KMS-11 (cell line): Measurements from ENCODE around the gene REPS1.
A peak's percentile ranks its signal among the peaks of the same experiment; 100 is the strongest.
"Not testable (repeated sequence)": the region's sequence is repeated elsewhere in the genome, so short reads cannot be mapped to it uniquely, and the experiment has no call there.

Experiments used
- H2AFZ ChIP-seq: fragments of 200-600 bp; sonication (generic); 2 replicates; pipeline ENCODE4 v1.6.1; 2016; ENCODE audit warnings: antibody characterized with exemption, mixed run types, low read depth
- H3K27ac ChIP-seq: fragments of 200-600 bp; sonication (generic); 2 replicates; pipeline ENCODE4 v1.6.1; 2016; ENCODE audit warnings: mild to moderate bottlenecking, mixed run types
- H3K27me3 ChIP-seq: fragments of 200-600 bp; sonication (generic); 2 replicates; pipeline ENCODE4 v1.6.1; 2017; ENCODE audit warnings: mild to moderate bottlenecking, low read depth, mixed run types, moderate library complexity; ENCODE audit not compliant: insufficient read depth
- H3K36me3 ChIP-seq: fragments of 200-600 bp; sonication (generic); 2 replicates; pipeline ENCODE4 v1.6.1; 2017; ENCODE audit warnings: mild to moderate bottlenecking, mixed run types; ENCODE audit not compliant: insufficient read depth
- H3K4me1 ChIP-seq: fragments of 200-600 bp; sonication (generic); 2 replicates; pipeline ENCODE4 v1.6.1; 2016; ENCODE audit warnings: mild to moderate bottlenecking, low read depth, mixed run types; ENCODE audit not compliant: poor library complexity, severe bottlenecking
- H3K4me2 ChIP-seq: fragments of 200-600 bp; sonication (generic); 2 replicates; pipeline ENCODE4 v1.7.0; 2016; ENCODE audit warnings: mild to moderate bottlenecking, mixed run types
- H3K4me3 ChIP-seq: fragments of 200-600 bp; sonication (generic); IDR thresholded peaks from 2 replicates; pipeline ENCODE4 v1.6.1; 2017; ENCODE audit warnings: low read depth, low read length, mixed read lengths; ENCODE audit not compliant: insufficient read depth
- H3K79me2 ChIP-seq: fragments of 200-600 bp; sonication (generic); 2 replicates; pipeline ENCODE4 v1.6.1; 2016; ENCODE audit warnings: low read depth, mixed run types; ENCODE audit not compliant: insufficient read depth
- H3K9ac ChIP-seq: fragments of 200-600 bp; sonication (generic); 2 replicates; pipeline ENCODE4 v1.6.1; 2016; ENCODE audit warnings: mild to moderate bottlenecking, mixed run types
- H4K20me1 ChIP-seq: fragments of 200-600 bp; sonication (generic); 2 replicates; pipeline ENCODE4 v1.6.1; 2016; ENCODE audit warnings: mild to moderate bottlenecking, mixed run types; ENCODE audit not compliant: insufficient read depth
- CTCF ChIP-seq: fragments of 200-600 bp; sonication (generic); conservative IDR thresholded peaks from 2 replicates; pipeline ENCODE4 v1.6.1; 2017; ENCODE audit warnings: low read depth, mild to moderate bottlenecking, antibody characterized with exemption, low read length, moderate library complexity, mixed read lengths

REPS1 gene

GRCh38 chr6:139028658-139029469, 40.8 kb upstream of the REPS1 start, which contains the start of gene ABRACL:
ABRACL (plus strand) TSS chr6:139028745; CDS start chr6:139034161, 5,416 bp downstream.
- H3K4me2 ChIP-seq, result peak within 1 kb of the TSS; percentile 76
- H3K27ac ChIP-seq, result peak within 1 kb of the TSS; percentile 54
- peak within 1 kb of the TSS; percentile 29 for H3K4me3 ChIP-seq
- H3K9ac ChIP-seq, result peak within 1 kb of the TSS; percentile 79
- H4K20me1 ChIP-seq, result no peaks in the 10 kb centered on the region
- no peaks in the 10 kb centered on the region for H3K36me3 ChIP-seq
- peak within 1 kb of the TSS; percentile 82 for H2AFZ ChIP-seq
- H3K27me3 ChIP-seq, result no peaks in the 10 kb centered on the region
- no peak for TF ChIP-seq CTCF
- H3K4me1 ChIP-seq, result peaks cover 11% of the 10 kb centered on the region
- peaks cover 11% of the 10 kb centered on the region; the same call in 1 of the 2 replicates for H3K79me2 ChIP-seq

GRCh38 chr6:139028215-139028657, 40.2 kb upstream of the REPS1 start:
- H3K9ac ChIP-seq, result peak overlapping the region; percentile 79
- no peaks in the 10 kb centered on the region for H4K20me1 ChIP-seq
- H2AFZ ChIP-seq, result peak overlapping the region; percentile 82
- no peaks in the 10 kb centered on the region for H3K27me3 ChIP-seq
- peaks cover 11% of the 10 kb centered on the region; the same call in 1 of the 2 replicates for H3K79me2 ChIP-seq
- H3K4me2 ChIP-seq, result peak overlapping the region; percentile 76
- H3K4me3 ChIP-seq, result peak overlapping the region; percentile 29
- TF ChIP-seq CTCF, result no peak
- peaks cover 11% of the 10 kb centered on the region for H3K4me1 ChIP-seq
- H3K27ac ChIP-seq, result peak overlapping the region; percentile 54
- no peaks in the 10 kb centered on the region for H3K36me3 ChIP-seq

GRCh38 chr6:139027620-139028182, 39.6 kb upstream of the REPS1 start:
- peak overlapping the region; percentile 82 for H2AFZ ChIP-seq
- H3K27ac ChIP-seq, result peak overlapping the region; percentile 54
- H4K20me1 ChIP-seq, result no peaks in the 10 kb centered on the region
- H3K4me3 ChIP-seq, result no peak overlapping the region
- no peak for TF ChIP-seq CTCF
- H3K27me3 ChIP-seq, result no peaks in the 10 kb centered on the region
- no peaks in the 10 kb centered on the region for H3K36me3 ChIP-seq
- H3K4me1 ChIP-seq, result peaks cover 11% of the 10 kb centered on the region
- H3K9ac ChIP-seq, result peak overlapping the region; percentile 79
- H3K79me2 ChIP-seq, result peaks cover 11% of the 10 kb centered on the region; the same call in 1 of the 2 replicates
- H3K4me2 ChIP-seq, result peak overlapping the region; percentile 76

GRCh38 chr6:139025416-139025815, 37.4 kb upstream of the REPS1 start:
- not testable (repeated sequence) for H3K79me2 ChIP-seq, H4K20me1 ChIP-seq, H3K36me3 ChIP-seq, H3K4me2 ChIP-seq, H3K4me3 ChIP-seq, H3K27ac ChIP-seq, H2AFZ ChIP-seq, H3K9ac ChIP-seq, H3K27me3 ChIP-seq
- H3K4me1 ChIP-seq, result peaks cover 11% of the 10 kb centered on the region

- Histone ChIP-seq H3K4me1 (no peaks in the 10 kb centered on the region), H3K36me3 (no peaks in the 10 kb centered on the region), H4K20me1 (no peaks in the 10 kb centered on the region), H3K4me3 (no peak overlapping the region), H2AFZ (no peak overlapping the region), H3K4me2 (no peak overlapping the region), H3K27me3 (no peaks in the 10 kb centered on the region), H3K27ac (no peak overlapping the region), H3K79me2 (no peaks in the 10 kb centered on the region), H3K9ac (no peak overlapping the region)
- TF ChIP-seq CTCF, result no peak
Observed at GRCh38 chr6:139020689-139021088, 32.6 kb upstream of the REPS1 start.
